Keratinocyte (primary cell): Measurements from ENCODE around the gene RTN4RL2. TPM values are rescaled to one million over a fixed set of nuclear protein-coding genes. Genes with fewer than 3 reads are reported as not detected.

Experiments used
- DNase-seq: peaks from one replicate; pipeline ENCODE4 v3.0.0-alpha.2; 2011; ENCODE audit warnings: low read depth, missing footprints, low spot score
- FAIRE-seq: peaks from 2 replicates; lab custom pipeline; 2011; peaks lifted over from hg19 to GRCh38; lab: Jason Lieb, UNC
- H2AFZ ChIP-seq: 2 replicates; pipeline ENCODE4 v1.6.0; 2012; ENCODE audit warnings: low read length, control low read depth, inconsistent platforms; ENCODE audit not compliant: control insufficient read depth
- H3K27ac ChIP-seq: 2 replicates; pipeline ENCODE4 v1.5.1; 2011; ENCODE audit warnings: low read length; ENCODE audit not compliant: control insufficient read depth, insufficient read depth
- H3K27me3 ChIP-seq: 3 replicates; pipeline ENCODE4 v1.6.0; 2011; ENCODE audit warnings: low read length; ENCODE audit not compliant: control insufficient read depth, insufficient read depth; ENCODE audit errors: extremely low read depth
- H3K36me3 ChIP-seq, 2 experiments: 2 replicates in 1 of 2; 3 replicates in 1 of 2; pipeline ENCODE4 v1.5.1; 2011; ENCODE audit warnings: low read length in 2 of 2, mild to moderate bottlenecking in 1 of 2; ENCODE audit not compliant: control insufficient read depth in 2 of 2, insufficient read depth in 2 of 2; ENCODE audit errors: extremely low read depth in 1 of 2
- H3K4me1 ChIP-seq: 3 replicates; pipeline ENCODE4 v1.5.1; 2011; ENCODE audit warnings: low read length; ENCODE audit not compliant: control insufficient read depth, insufficient read depth; ENCODE audit errors: extremely low read depth
- H3K4me2 ChIP-seq: 3 replicates; pipeline ENCODE4 v1.6.0; 2011; ENCODE audit warnings: low read depth, low read length; ENCODE audit not compliant: control insufficient read depth, insufficient read depth; ENCODE audit errors: extremely low read depth
- H3K4me3 ChIP-seq, 3 experiments: fragments of 200-600 bp in 1 of 3; sonication (generic) in 1 of 3; 2 replicates in 2 of 3; 3 replicates in 1 of 3; pipeline ENCODE4 v1.5.1; 2011 to 2016; ENCODE audit warnings: low read length in 3 of 3, mild to moderate bottlenecking in 3 of 3, control low read depth in 2 of 3, inconsistent platforms in 1 of 3, low read depth in 1 of 3, mixed read lengths in 1 of 3, mixed run types in 1 of 3, moderate library complexity in 1 of 3; ENCODE audit not compliant: control insufficient read depth in 2 of 3, insufficient read depth in 2 of 3; ENCODE audit errors: extremely low read depth in 1 of 3
- H3K79me2 ChIP-seq: 2 replicates; pipeline ENCODE4 v1.6.0; 2012; ENCODE audit warnings: low read length; ENCODE audit not compliant: control insufficient read depth, insufficient read depth
- H3K9ac ChIP-seq: 3 replicates; pipeline ENCODE4 v1.6.0; 2011; ENCODE audit warnings: low read length; ENCODE audit not compliant: control insufficient read depth, insufficient read depth; ENCODE audit errors: extremely low read depth
- H3K9me1 ChIP-seq: 3 replicates; pipeline ENCODE4 v1.6.0; 2011; ENCODE audit warnings: low read length; ENCODE audit not compliant: control insufficient read depth, insufficient read depth; ENCODE audit errors: extremely low read depth
- H3K9me3 ChIP-seq: 2 replicates; pipeline ENCODE4 v1.5.1; 2012; ENCODE audit warnings: low read depth, low read length; ENCODE audit not compliant: control insufficient read depth
- H4K20me1 ChIP-seq: 3 replicates; pipeline ENCODE4 v1.6.0; 2011; ENCODE audit warnings: low read length; ENCODE audit not compliant: control insufficient read depth, insufficient read depth; ENCODE audit errors: extremely low read depth
- EZH2 ChIP-seq: IDR thresholded peaks from one replicate; pipeline ENCODE4 v1.6.1; 2012; ENCODE audit warnings: inconsistent platforms, mild to moderate bottlenecking, low read length, moderate library complexity
- dilution Hi-C: fragments of 300-500 bp; cut with MboI; formaldehyde crosslinking; loops from one replicate; pipeline ENCODE4 v1.7.0; 2020; ENCODE audit warnings: low sequenced_read_pairs; ENCODE audit not compliant: extremely low pct_ligation_motif_present
- polyA plus RNA-seq, 5 experiments: library from polyadenylated mRNA; depleted of rRNA in 3 of 5; stranded (reverse) in 3 of 5; stranded (forward) in 1 of 5; unstranded in 1 of 5; fragments of >200 nt; gene quantifications; 1 replicate in 1 of 5; 2 replicates in 3 of 5; 3 replicates in 1 of 5; pipeline versions ENCODE4 v1.2.1 to v1.2.3, GENCODE V29; 2011 to 2012; ENCODE audit warnings: missing spikeins in 2 of 5, low read depth in 1 of 5, low replicate concordance in 1 of 5
- TF ChIP-seq, protein P1 (sequence below), 3 experiments: IDR thresholded peaks in 1 of 3; conservative IDR thresholded peaks in 1 of 3; optimal IDR thresholded peaks in 1 of 3; 2 replicates in 2 of 3; 3 replicates in 1 of 3; pipeline versions ENCODE3 to v1.5.1; 2011; ENCODE audit warnings: low read length in 3 of 3, mild to moderate bottlenecking in 3 of 3, moderate library complexity in 2 of 3, control low read depth in 1 of 3, inconsistent platforms in 1 of 3; ENCODE audit not compliant: insufficient read depth in 2 of 3; ENCODE audit errors: extremely low read depth in 1 of 3

Gene RTN4RL2
- polyA plus RNA-seq, 1 donor (not counting 4 experiments of a cell fraction or from before 2014, with no cell fraction given): 0.03 TPM

DNA sequence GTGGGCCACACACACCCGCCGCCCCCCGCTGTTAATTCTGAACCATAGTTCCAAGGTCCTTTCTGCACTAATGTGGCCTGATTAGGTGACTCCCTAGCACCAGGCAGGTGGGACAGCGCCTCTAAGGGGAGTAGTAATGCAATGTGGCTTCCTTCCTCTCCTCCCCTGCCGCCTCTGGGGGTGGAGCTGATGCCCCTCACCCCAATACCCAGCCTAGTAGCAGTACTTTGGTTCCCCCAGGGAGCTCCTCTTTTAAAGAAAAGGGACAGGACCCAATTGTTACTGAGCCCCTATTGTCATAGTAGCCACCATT is 14.4 kb downstream of the RTN4RL2 start:
- no peak for FAIRE-seq
- Histone ChIP-seq H4K20me1 (no peaks in the 10 kb centered on the region), H3K9me1 (no peaks in the 10 kb centered on the region), H3K27me3 (peaks cover 25% of the 10 kb centered on the region), H3K9ac (no peak overlapping the region), H3K9me3 (no peaks in the 10 kb centered on the region), H3K4me1 (peaks cover 8% of the 10 kb centered on the region), H3K27ac (no peak overlapping the region), H3K79me2 (no peaks in the 10 kb centered on the region), H2AFZ (no peak overlapping the region), H3K36me3 (no peaks in the 10 kb centered on the region), H3K4me2 (no peak overlapping the region), H3K4me3 (no peak overlapping the region)
- TF ChIP-seq EZH2: no peak
- TF ChIP-seq, protein P1, sequence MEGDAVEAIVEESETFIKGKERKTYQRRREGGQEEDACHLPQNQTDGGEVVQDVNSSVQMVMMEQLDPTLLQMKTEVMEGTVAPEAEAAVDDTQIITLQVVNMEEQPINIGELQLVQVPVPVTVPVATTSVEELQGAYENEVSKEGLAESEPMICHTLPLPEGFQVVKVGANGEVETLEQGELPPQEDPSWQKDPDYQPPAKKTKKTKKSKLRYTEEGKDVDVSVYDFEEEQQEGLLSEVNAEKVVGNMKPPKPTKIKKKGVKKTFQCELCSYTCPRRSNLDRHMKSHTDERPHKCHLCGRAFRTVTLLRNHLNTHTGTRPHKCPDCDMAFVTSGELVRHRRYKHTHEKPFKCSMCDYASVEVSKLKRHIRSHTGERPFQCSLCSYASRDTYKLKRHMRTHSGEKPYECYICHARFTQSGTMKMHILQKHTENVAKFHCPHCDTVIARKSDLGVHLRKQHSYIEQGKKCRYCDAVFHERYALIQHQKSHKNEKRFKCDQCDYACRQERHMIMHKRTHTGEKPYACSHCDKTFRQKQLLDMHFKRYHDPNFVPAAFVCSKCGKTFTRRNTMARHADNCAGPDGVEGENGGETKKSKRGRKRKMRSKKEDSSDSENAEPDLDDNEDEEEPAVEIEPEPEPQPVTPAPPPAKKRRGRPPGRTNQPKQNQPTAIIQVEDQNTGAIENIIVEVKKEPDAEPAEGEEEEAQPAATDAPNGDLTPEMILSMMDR (optimal IDR thresholded peaks at IDR 0.05 in 1 of 3, IDR thresholded peaks at IDR 0.05 in 1 of 3, conservative IDR thresholded peaks at IDR 0.05 in 1 of 3; ENCODE audit: extremely low read depth in 1 of 3, insufficient read depth in 2 of 3, low read length in 3 of 3): no peak
- no peak for DNase-seq
- dilution Hi-C loops: no loop called here

DNA sequence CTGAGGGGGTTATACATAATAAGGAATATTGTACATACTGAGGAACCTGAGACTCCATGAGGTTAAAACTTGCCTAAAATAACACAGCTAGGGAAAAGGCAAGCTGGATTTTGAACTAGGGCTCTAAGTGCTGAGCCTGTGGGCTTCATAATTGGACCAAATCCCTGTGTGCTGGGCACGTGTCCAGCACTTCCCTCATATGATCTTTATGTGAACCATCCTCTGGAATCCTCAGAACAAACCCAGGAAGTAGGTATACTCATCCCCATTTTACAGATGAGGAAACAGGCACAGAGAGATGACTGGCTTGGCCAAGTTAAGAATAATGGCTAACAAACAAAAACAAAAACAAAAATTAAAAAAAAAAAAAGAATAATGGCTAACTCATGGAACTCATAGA is 14.9 kb downstream of the RTN4RL2 start:
- Histone ChIP-seq H3K9me1 (no peaks in the 10 kb centered on the region), H3K79me2 (no peaks in the 10 kb centered on the region), H4K20me1 (no peaks in the 10 kb centered on the region), H3K4me1 (peaks cover 8% of the 10 kb centered on the region), H3K4me2 (no peak overlapping the region), H3K27me3 (peaks cover 25% of the 10 kb centered on the region), H3K36me3 (no peaks in the 10 kb centered on the region), H3K9me3 (no peaks in the 10 kb centered on the region), H3K27ac (no peak overlapping the region), H2AFZ (no peak overlapping the region), H3K4me3 (no peak overlapping the region), H3K9ac (no peak overlapping the region)
- TF ChIP-seq, protein P1 (optimal IDR thresholded peaks at IDR 0.05 in 1 of 3, IDR thresholded peaks at IDR 0.05 in 1 of 3, conservative IDR thresholded peaks at IDR 0.05 in 1 of 3; ENCODE audit: extremely low read depth in 1 of 3, insufficient read depth in 2 of 3, low read length in 3 of 3): no peak
- TF ChIP-seq EZH2: no peak
- DNase-seq (no peak), FAIRE-seq (no peak)
- dilution Hi-C loops: no loop called here
